Panc1 (cell line): ENCODE data around the gene BZW1. TPM values are rescaled to one million over a fixed set of nuclear protein-coding genes. Genes with fewer than 3 reads are reported as not detected.

Experiments used
- ATAC-seq: fragments of 200-7000 bp; cut with Tn5 transposase; 2 replicates; pipeline ENCODE4 v1.9.1; 2020; ENCODE audit warnings: mild to moderate bottlenecking, moderate library complexity
- BruUV-seq: library from RNA; stranded (reverse); fragments of 400-500 nt; replicated peaks from 2 replicates; lab custom pipeline; 2021; lab: Mats Ljungman, UMichigan
- CTCF ChIA-PET: fragments of 300-600 bp; sonication (Branson Sonifier 250); formaldehyde crosslinking; loops from one replicate; lab custom pipeline; 2022; ENCODE audit warnings: antibody characterized with exemption; lab: Charles Lee
- POLR2A ChIA-PET: fragments of 300-600 bp; sonication (Branson Sonifier 250); formaldehyde crosslinking; loops from one replicate; lab custom pipeline; 2022; ENCODE audit warnings: antibody characterized with exemption; lab: Charles Lee
- DNase-seq: peaks from one replicate; pipeline ENCODE4 v3.0.0-alpha.2; 2010; ENCODE audit warnings: low read depth, low spot score
- H3K27ac ChIP-seq: 2 replicates; pipeline ENCODE4 v1.5.1; 2011; ENCODE audit warnings: mild to moderate bottlenecking, low read length, inconsistent platforms
- H3K27me3 ChIP-seq: fragments of 200-500 bp; sonication (Bioruptor generic); 2 replicates; pipeline ENCODE4 v1.6.0; 2014; ENCODE audit warnings: low read length, inconsistent platforms; ENCODE audit not compliant: control insufficient read depth, insufficient read depth
- H3K36me3 ChIP-seq: fragments of 200-500 bp; sonication (Bioruptor generic); 2 replicates; pipeline ENCODE4 v1.5.1; 2014; ENCODE audit warnings: inconsistent platforms, mild to moderate bottlenecking, low read length, moderate library complexity; ENCODE audit not compliant: control insufficient read depth, insufficient read depth
- H3K4me1 ChIP-seq: 2 replicates; pipeline ENCODE4 v1.5.1; 2011; ENCODE audit warnings: inconsistent platforms, mild to moderate bottlenecking, low read length, moderate library complexity; ENCODE audit not compliant: control insufficient read depth, insufficient read depth
- H3K4me3 ChIP-seq, 2 experiments: 2 replicates each; pipeline ENCODE4 v1.5.1; 2011 to 2012; ENCODE audit warnings: low read depth in 2 of 2, low read length in 2 of 2, mild to moderate bottlenecking in 2 of 2, inconsistent platforms in 1 of 2, moderate library complexity in 1 of 2
- H3K9me3 ChIP-seq: fragments of 200-500 bp; sonication (Bioruptor generic); 2 replicates; pipeline ENCODE4 v1.5.1; 2014; ENCODE audit warnings: low read depth, mild to moderate bottlenecking, inconsistent platforms, low read length, moderate library complexity; ENCODE audit not compliant: control insufficient read depth, insufficient read depth
- CTCF ChIP-seq: fragments of 450-650 bp; IDR thresholded peaks from 2 replicates; pipeline ENCODE4 v1.5.1; 2017; ENCODE audit warnings: mild to moderate bottlenecking
- POLR2AphosphoS5 ChIP-seq: IDR thresholded peaks from 2 replicates; pipeline ENCODE4 v1.6.1; 2012; ENCODE audit warnings: mild to moderate bottlenecking, low read depth, low read length, moderate library complexity
- REST ChIP-seq, 2 experiments: IDR thresholded peaks; 2 replicates each; pipeline ENCODE4 v1.6.1; 2011 to 2012; ENCODE audit warnings: low read depth in 2 of 2, control low read depth in 1 of 2, low read length in 1 of 2, mild to moderate bottlenecking in 1 of 2, moderate library complexity in 1 of 2; ENCODE audit not compliant: insufficient read depth in 1 of 2
- SIN3A ChIP-seq: IDR thresholded peaks from 2 replicates; pipeline ENCODE4 v1.6.1; 2012; ENCODE audit warnings: low read depth, mild to moderate bottlenecking, low read length, moderate library complexity, borderline replicate concordance; ENCODE audit not compliant: insufficient read depth
- TCF7L2 ChIP-seq: IDR thresholded peaks from 2 replicates; pipeline ENCODE4 v1.6.1; 2011; ENCODE audit warnings: mild to moderate bottlenecking, low read depth, low read length, inconsistent platforms
- in situ Hi-C: cut with HindIII; loops from 2 replicates; pipeline ENCODE4 v1.10.0; 2016; ENCODE audit warnings: low sequenced_read_pairs, low pct_unique_long_range_greater_than_20kb
- intact Hi-C: fragments of 100-400 bp; cut with micrococcal nuclease; formaldehyde crosslinking; loops from one replicate; pipeline ENCODE4 v1.10.0; 2022; ENCODE audit not compliant: unreplicated experiment
- total RNA-seq: library from RNA; stranded (reverse); gene quantifications from one replicate; pipeline ENCODE4 v1.2.1, GENCODE V29; 2021; ENCODE audit not compliant: unreplicated experiment

Gene BZW1
- total RNA-seq, 1 experiment from 2014 or later = 247 TPM

GRCh38 chr2:200763422-200763821, 48.3 kb upstream of the BZW1 start:
- no peak for DNase-seq
- Histone ChIP-seq H3K9me3 (no peaks in the 10 kb centered on the region), H3K4me3 (no peak overlapping the region), H3K36me3 (no peaks in the 10 kb centered on the region), H3K4me1 (no peaks in the 10 kb centered on the region; the same call in 1 of the 2 replicates), H3K27me3 (no peaks in the 10 kb centered on the region), H3K27ac (no peak overlapping the region)
- TF ChIP-seq TCF7L2 = no peak
- no peak for TF ChIP-seq SIN3A
- TF ChIP-seq REST (IDR thresholded peaks at IDR 0.05; ENCODE audit: insufficient read depth in 1 of 2, low read depth in 2 of 2, low read length in 1 of 2) = no peak
- no peak for TF ChIP-seq POLR2AphosphoS5
- TF ChIP-seq CTCF = no peak
- no TSS peak for BruUV-seq
- ATAC-seq = no peak
- in situ Hi-C loops = no loop called here
- CTCF ChIA-PET = no interaction called here
- intact Hi-C loops = no loop called here
- POLR2A ChIA-PET = no interaction called here

- ATAC-seq = peak; percentile 88
- H3K4me1 ChIP-seq = no peaks in the 10 kb centered on the region; the same call in 1 of the 2 replicates
These were observed 46.4 kb upstream of the BZW1 start for GRCh38 chr2:200765139-200765951.

More at GRCh38 chr2:200765139-200765951, 46.4 kb upstream of the BZW1 start:
- no peaks in the 10 kb centered on the region for H3K36me3 ChIP-seq
- peak overlapping the region in 1 of 2 experiments; percentile 11; a peak in 2 of 4 replicates for H3K4me3 ChIP-seq
- in situ Hi-C loops = no loop called here
- ChIA-PET CTCF (no interaction called here), POLR2A (interaction anchor here (0.5 kb wide), 1 partner anchor 14 kb away, joined by 7 read pairs; no protein-coding TSS in a partner anchor)
- intact Hi-C loops = no loop called here
- TF ChIP-seq SIN3A (no peak), POLR2AphosphoS5 (no peak), CTCF (no peak), REST (IDR thresholded peaks at IDR 0.05; ENCODE audit: insufficient read depth in 1 of 2, low read depth in 2 of 2, low read length in 1 of 2) (no peak), TCF7L2 (no peak)
- H3K27me3 ChIP-seq = no peaks in the 10 kb centered on the region
- no TSS peak for BruUV-seq
- H3K9me3 ChIP-seq = no peaks in the 10 kb centered on the region
- no peak overlapping the region; the same call in 1 of the 2 replicates for H3K27ac ChIP-seq
- DNase-seq = peak; percentile 91
